Smooth muscle cell of the coronary artery (primary cell): ENCODE measurements around the gene CD83. TPM values are rescaled to one million over a fixed set of nuclear protein-coding genes. Genes with fewer than 3 reads are reported as not detected.

Source experiments
- total RNA-seq: library from RNA; depleted of rRNA; stranded (reverse); fragments of >200 nt; gene quantifications from 2 replicates; pipeline ENCODE4 v1.2.3, GENCODE V29; 2014; ENCODE audit warnings: low replicate concordance

Gene CD83, protein sequence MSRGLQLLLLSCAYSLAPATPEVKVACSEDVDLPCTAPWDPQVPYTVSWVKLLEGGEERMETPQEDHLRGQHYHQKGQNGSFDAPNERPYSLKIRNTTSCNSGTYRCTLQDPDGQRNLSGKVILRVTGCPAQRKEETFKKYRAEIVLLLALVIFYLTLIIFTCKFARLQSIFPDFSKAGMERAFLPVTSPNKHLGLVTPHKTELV
- 0.45 and 1.1 TPM in 2 replicates for total RNA-seq

DNA sequence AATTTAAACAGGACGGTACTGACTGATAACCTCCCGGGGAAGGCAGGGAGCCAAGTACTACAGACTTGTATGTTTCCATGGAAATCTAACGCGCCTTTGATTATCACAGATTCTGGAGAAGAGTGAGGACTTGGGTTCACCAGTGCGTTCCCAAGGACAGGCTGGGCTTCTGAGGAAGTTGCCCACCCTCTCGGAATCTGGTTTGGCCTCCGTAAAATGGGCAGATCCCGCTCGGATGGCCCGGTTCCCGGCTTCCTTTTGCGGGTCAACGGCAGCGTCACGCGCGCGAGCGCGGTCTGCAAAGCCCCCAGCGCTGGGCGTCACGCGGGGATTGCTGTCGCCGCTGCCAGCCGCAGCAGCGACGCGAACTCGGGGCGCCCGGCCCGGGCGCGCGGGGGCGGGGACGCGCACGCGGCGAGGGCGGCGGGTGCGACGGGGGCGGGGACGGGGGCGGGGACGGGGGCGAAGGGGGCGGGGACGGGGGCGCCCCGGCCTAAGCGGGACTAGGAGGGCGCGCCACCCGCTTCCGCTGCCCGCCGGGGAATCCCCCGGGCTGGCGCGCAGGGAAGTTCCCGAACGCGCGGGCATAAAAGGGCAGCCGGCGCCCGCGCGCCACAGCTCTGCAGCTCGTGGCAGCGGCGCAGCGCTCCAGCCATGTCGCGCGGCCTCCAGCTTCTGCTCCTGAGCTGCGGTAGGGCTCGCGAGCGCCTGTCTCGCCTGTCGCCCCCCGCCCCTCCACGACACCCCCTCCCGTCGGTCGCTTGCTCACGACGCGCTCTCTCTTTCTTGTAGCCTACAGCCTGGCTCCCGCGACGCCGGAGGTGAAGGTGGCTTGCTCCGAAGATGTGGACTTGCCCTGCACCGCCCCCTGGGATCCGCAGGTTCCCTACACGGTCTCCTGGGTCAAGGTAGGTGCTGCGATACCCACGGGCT lies at the start of gene CD83:
CD83 (plus strand) TSS at position 615 of the 933 bp plus-strand sequence; CDS start at position 655, 40 bp downstream.

Other genes with a start within 250 kb of the CD83 start
- 0.47 TPM in 1 of 2 replicates, not detected in the other for gene RNF182, start 192.8 kb upstream of the CD83 start, total RNA-seq